Measurements from ENCODE around the gene CCNL2. TPM values are rescaled to one million over a fixed set of nuclear protein-coding genes. Genes with fewer than 3 reads are reported as not detected.
"Not testable (repeated sequence)": the region's sequence is repeated elsewhere in the genome, so short reads cannot be mapped to it uniquely, and the experiment has no call there.

Gene CCNL2
- total and polyA plus RNA-seq, 9 donors: 71.1 to 245 (median 196) TPM

DNA sequence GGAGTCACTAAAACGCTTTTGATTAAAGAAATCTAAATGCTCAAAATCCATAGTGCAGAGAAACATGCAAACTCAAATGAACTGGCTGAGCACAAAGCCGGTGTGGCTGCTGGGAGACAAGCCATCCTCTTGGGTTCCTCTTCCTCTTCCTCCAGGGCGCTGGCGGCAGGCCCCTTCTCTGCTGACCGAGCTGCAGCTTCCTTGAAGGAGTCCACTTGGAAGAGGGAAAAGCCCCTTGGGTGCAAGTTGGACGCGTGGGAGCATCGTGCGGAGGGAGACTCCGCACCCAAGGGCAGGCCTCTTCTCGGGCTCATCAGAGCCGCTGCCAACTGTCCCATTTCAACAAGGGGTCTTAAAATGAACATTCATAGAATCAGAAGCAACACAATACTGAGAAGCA lies 7.9 kb downstream of the CCNL2 start:
- no peaks in the 10 kb centered on the region for H3K27me3 ChIP-seq
- DNase-seq: no peak

DNA sequence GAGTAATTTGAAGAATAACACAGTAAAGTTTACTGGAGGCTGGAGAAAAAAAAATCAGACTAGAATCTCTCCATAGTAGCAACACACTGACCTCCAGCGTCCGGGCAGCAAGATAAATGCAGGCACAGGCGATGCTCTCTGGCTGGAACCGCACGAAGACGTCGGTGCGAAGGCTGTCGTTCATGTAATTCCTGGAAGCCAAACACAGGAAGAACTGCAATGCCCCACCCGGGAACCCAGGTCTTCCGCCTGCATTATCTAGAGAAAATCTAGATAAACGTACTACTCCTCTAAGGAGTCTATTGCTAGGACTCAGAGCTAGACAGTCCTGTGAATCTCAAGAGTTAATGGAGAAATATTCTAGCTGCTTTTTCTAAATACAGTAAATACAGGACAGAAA lies 8.5 kb downstream of the CCNL2 start:
- H3K4me3 ChIP-seq: no peak overlapping the region
- H3K27me3 ChIP-seq: no peaks in the 10 kb centered on the region
- DNase-seq: no peak
- H3K4me1 ChIP-seq (ENCODE audit: insufficient read depth): no peaks in the 10 kb centered on the region
- no peak overlapping the region for H3K27ac ChIP-seq
- H3K36me3 ChIP-seq: peaks cover 2% of the 10 kb centered on the region
- H3K9me3 ChIP-seq: no peaks in the 10 kb centered on the region
- TF ChIP-seq POLR2A (IDR thresholded peaks at IDR 0.05): no peak
- TF ChIP-seq CTCF (IDR thresholded peaks at IDR 0.05): no peak
- no peak for TF ChIP-seq EP300 (IDR thresholded peaks at IDR 0.05)
- 84 to 86% (median 85%) methylated on average over 12 of the region's 12 CpGs for WGBS, 3 donors
- intact Hi-C loops (cut with DNase I): no loop called here

More for the DNA sequence above, 7.9 kb downstream of the CCNL2 start:
- Histone ChIP-seq H3K4me3 (no peak overlapping the region), H3K4me1 (ENCODE audit: insufficient read depth) (no peaks in the 10 kb centered on the region), H3K9me3 (no peaks in the 10 kb centered on the region), H3K27ac (no peak overlapping the region), H3K36me3 (peaks cover 2% of the 10 kb centered on the region)
- WGBS, 3 donors: 80 to 86% (median 85%) methylated on average over 12 of the region's 12 CpGs
- intact Hi-C loops (cut with DNase I): no loop called here
- TF ChIP-seq EP300 (IDR thresholded peaks at IDR 0.05): no peak

DNA sequence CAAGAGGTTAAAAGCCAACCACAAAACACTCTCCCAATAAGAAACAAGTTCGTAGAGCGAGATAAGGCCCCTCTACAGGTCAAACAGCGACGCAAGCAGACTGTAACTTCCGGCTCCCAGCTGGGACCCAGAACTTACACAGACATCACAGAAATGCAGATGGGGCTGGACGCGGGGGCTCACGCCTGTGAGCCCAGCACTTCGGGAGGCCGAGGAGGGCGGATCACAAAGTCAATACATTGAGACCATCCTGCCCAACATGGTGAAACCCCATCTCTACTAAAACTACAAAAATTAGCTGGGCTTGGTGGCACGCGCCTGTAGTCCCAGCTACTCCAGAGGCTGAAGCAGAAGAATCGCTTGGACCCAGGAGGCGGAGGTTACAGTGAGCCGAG lies 11.1 kb downstream of the CCNL2 start:
- Histone ChIP-seq H3K4me3 (no peak overlapping the region), H3K9me3 (no peaks in the 10 kb centered on the region), H3K27ac (no peak overlapping the region), H3K36me3 (peaks cover 2% of the 10 kb centered on the region), H3K27me3 (no peaks in the 10 kb centered on the region), H3K4me1 (ENCODE audit: insufficient read depth) (no peaks in the 10 kb centered on the region)
- intact Hi-C loops (cut with DNase I): no loop called here
- no peak for DNase-seq
- WGBS, 3 donors: 91 to 96% (median 95%) methylated on average over 16 of the region's 16 CpGs
- TF ChIP-seq CTCF (IDR thresholded peaks at IDR 0.05) (no peak), EP300 (IDR thresholded peaks at IDR 0.05) (no peak), POLR2A (IDR thresholded peaks at IDR 0.05) (no peak)

DNA sequence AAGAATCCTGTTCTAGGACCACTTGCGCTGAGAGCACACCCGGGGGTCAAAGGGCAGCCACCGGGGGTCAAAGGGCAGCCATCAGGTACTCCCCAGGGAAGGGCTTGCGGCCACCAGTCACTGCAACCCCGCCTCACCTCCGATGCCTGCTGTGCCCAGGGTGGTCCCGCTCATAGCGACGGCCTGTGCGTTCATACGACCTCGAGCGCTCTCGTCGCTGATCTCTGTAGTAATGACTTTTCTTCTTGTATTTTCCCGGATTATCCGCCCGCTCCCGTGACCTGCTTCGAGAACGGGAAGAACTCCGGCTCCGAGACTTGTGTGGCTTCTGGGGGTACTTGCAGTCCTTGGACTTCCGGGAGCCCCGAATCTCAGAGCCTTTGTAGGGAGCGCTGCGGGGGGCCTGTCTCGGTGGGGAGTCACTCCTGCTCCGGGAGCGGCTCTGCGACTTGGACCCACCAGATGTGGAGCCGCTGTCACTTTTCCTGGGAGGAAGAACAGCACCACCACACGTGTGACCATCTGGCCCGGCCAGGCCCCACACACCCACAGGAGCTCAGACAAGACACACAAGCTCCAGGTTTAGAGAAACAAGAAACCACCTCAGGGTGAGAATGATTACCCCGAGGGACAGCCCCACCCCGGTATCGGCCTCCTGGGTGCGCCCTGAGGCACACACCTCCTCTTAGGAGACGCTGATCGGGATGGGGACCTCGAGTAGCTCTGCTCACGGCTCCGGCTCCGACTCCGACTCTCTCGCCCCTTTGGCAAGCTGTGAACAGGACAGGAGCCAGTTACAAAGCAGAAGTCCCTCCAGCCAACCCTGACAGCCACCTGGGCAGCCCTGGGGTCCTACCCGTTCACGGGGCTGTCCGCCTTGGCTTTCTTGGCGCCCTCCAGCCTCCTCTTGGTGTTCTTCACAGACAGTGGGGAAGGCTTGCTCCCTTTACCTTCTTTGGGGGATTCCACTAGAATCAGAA lies 11.7 kb downstream of the CCNL2 start:
- Histone ChIP-seq H3K9me3 (no peaks in the 10 kb centered on the region), H3K4me3 (no peak overlapping the region), H3K27me3 (no peaks in the 10 kb centered on the region), H3K36me3 (peaks cover 2% of the 10 kb centered on the region), H3K27ac (no peak overlapping the region), H3K4me1 (ENCODE audit: insufficient read depth) (no peaks in the 10 kb centered on the region)
- no peak for DNase-seq
- 93 to 96% (median 94%) methylated on average over 50 of the region's 50 CpGs for whole genome bisulfite sequencing, 3 donors
- intact Hi-C loops (cut with DNase I): no loop called here
- no peak for TF ChIP-seq POLR2A (IDR thresholded peaks at IDR 0.05)
- TF ChIP-seq EP300 (IDR thresholded peaks at IDR 0.05): no peak
- TF ChIP-seq CTCF (IDR thresholded peaks at IDR 0.05): no peak

- WGBS, 3 donors: 83 to 87% (median 84%) methylated on average over 8 of the region's 8 CpGs
- H3K4me1 ChIP-seq (ENCODE audit: insufficient read depth): no peaks in the 10 kb centered on the region
- TF ChIP-seq POLR2A (IDR thresholded peaks at IDR 0.05) (no peak), EP300 (IDR thresholded peaks at IDR 0.05) (no peak), CTCF (IDR thresholded peaks at IDR 0.05) (no peak)
- intact Hi-C loops (cut with DNase I): no loop called here
- H3K9me3 ChIP-seq: no peaks in the 10 kb centered on the region
- H3K36me3 ChIP-seq: peaks cover 2% of the 10 kb centered on the region
- H3K4me3 ChIP-seq: no peak overlapping the region
- H3K27me3 ChIP-seq: no peaks in the 10 kb centered on the region
- no peak for DNase-seq
- no peak overlapping the region for H3K27ac ChIP-seq
Observed at GRCh38 chr1:1385931-1386330, 13.2 kb downstream of the CCNL2 start.

DNA sequence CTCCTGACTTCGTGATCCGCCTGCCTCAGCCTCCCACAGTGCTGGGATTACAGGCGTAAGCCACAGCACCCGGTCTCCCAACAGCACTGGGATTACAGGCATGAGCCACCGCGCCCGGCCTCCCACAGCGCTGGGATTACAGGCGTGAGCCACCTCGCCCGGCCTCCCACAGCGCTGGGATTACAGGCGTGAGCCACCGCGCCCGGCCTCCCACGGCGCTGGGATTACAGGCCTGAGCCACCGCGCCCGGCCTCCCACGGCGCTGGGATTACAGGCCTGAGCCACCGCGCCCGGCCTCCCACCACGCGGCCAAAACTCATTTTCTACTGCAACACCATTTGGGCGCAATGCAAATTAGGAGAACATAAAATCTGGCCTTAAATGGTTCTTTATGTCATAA lies 13.8 kb downstream of the CCNL2 start:
- H3K4me1 ChIP-seq (ENCODE audit: insufficient read depth); DNase-seq; H3K27ac ChIP-seq; H3K4me3 ChIP-seq; intact Hi-C loops (cut with DNase I); H3K9me3 ChIP-seq; H3K36me3 ChIP-seq; H3K27me3 ChIP-seq: not testable (repeated sequence)
- WGBS, 3 donors: 94 to 95% (median 95%) methylated on average over 28 to 29 of the region's 29 CpGs

Measured in ovary (tissue), 9 donors.